Activated CD8-positive, alpha-beta T cell treated with anti-CD3 and anti-CD28 coated beads for 36 hours (primary cell): ENCODE data around the gene MYO9A. TPM values are rescaled to one million over a fixed set of nuclear protein-coding genes. Genes with fewer than 3 reads are reported as not detected.

Experiments
- ATAC-seq: fragments of 200-7000 bp; cut with Tn5 transposase; one replicate; pipeline ENCODE4 v1.10.0; 2021; ENCODE audit warnings: mild to moderate bottlenecking, moderate library complexity
- CTCF ChIA-PET: fragments of 350-600 bp; sonication (Branson Sonifier 250); formaldehyde crosslinking; loops from one replicate; lab custom pipeline; 2021; ENCODE audit warnings: antibody characterized with exemption; lab: Charles Lee
- POLR2A ChIA-PET: fragments of 350-600 bp; sonication (Branson Sonifier 250); formaldehyde crosslinking; loops from one replicate; lab custom pipeline; 2021; ENCODE audit warnings: antibody characterized with exemption; lab: Charles Lee
- DNase-seq: peaks from one replicate; pipeline ENCODE4 v3.0.0-alpha.2; 2020
- H3K27ac Mint-ChIP-seq: one replicate; pipeline ENCODE4 v1.8.0; 2021; ENCODE audit warnings: mild to moderate bottlenecking, mixed read lengths
- H3K27me3 Mint-ChIP-seq: one replicate; pipeline ENCODE4 v1.8.0; 2021; ENCODE audit warnings: mixed read lengths
- H3K36me3 Mint-ChIP-seq: one replicate; pipeline ENCODE4 v1.8.0; 2021; ENCODE audit warnings: low read depth, mixed read lengths
- H3K4me1 Mint-ChIP-seq: one replicate; pipeline ENCODE4 v1.8.0; 2021; ENCODE audit warnings: low read depth, mixed read lengths
- H3K4me3 Mint-ChIP-seq: one replicate; pipeline ENCODE4 v1.8.0; 2021; ENCODE audit warnings: mild to moderate bottlenecking, moderate library complexity, mixed read lengths
- H3K9me3 Mint-ChIP-seq: one replicate; pipeline ENCODE4 v1.8.0; 2021; ENCODE audit warnings: mixed read lengths
- CTCF ChIP-seq: fragments of 200-600 bp; IDR thresholded peaks from one replicate; pipeline ENCODE4 v1.8.0; 2022; ENCODE audit warnings: antibody characterized with exemption, mild to moderate bottlenecking
- intact Hi-C: fragments of 100-400 bp; cut with micrococcal nuclease; formaldehyde crosslinking; loops from one replicate; pipeline ENCODE4 v1.10.0; 2022
- total RNA-seq, 2 experiments: library from RNA; stranded (reverse); gene quantifications; one replicate each; pipeline ENCODE4 v1.2.3, GENCODE V29; 2021

MYO9A gene
- total RNA-seq, 2 experiments from 2014 or later, result 16.8 to 18.7 TPM

- H3K4me1 Mint-ChIP-seq, result peaks cover 7% of the 10 kb centered on the region
- CTCF ChIA-PET, result no interaction called here
- intact Hi-C loops, result no loop called here
Measured at GRCh38 chr15:72034859-72035650, 82.9 kb downstream of the MYO9A start.

DNA sequence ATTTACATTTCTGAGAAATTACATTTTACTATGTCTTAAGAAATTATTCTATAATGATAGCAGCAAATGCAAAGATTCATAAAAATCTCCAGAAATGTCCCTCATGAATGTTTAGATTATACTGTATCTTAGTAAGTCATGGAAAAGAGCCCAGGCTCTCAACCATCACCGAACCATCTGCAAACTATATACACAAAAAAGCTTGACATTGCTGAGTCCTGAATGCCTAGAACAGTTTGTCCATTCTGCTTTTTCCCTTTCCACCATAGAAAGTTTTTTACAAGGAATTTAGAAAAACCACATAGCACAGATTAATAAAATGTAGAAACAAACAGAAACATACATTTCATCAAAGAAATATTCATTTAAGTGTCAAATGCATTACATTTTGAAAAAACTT lies 83.6 kb downstream of the MYO9A start:
- H3K36me3 Mint-ChIP-seq, result peaks cover 13% of the 10 kb centered on the region
- intact Hi-C loops, result no loop called here
- no peak overlapping the region for H3K27ac Mint-ChIP-seq
- ATAC-seq (no peak), DNase-seq (no peak)
- CTCF ChIA-PET, result no interaction called here
- peaks cover 14% of the 10 kb centered on the region for H3K9me3 Mint-ChIP-seq
- no peaks in the 10 kb centered on the region for H3K27me3 Mint-ChIP-seq
- no peak overlapping the region for H3K4me3 Mint-ChIP-seq
- H3K4me1 Mint-ChIP-seq, result peaks cover 7% of the 10 kb centered on the region
- no peak for TF ChIP-seq CTCF
- POLR2A ChIA-PET, result no interaction called here

More at GRCh38 chr15:72034859-72035650, 82.9 kb downstream of the MYO9A start:
- TF ChIP-seq CTCF, result no peak
- Mint-ChIP-seq H3K9me3 (peaks cover 14% of the 10 kb centered on the region), H3K4me3 (no peak overlapping the region), H3K36me3 (peaks cover 13% of the 10 kb centered on the region), H3K27me3 (no peaks in the 10 kb centered on the region), H3K27ac (no peak overlapping the region)
- POLR2A ChIA-PET, result no interaction called here
- DNase-seq (no peak), ATAC-seq (no peak)

DNA sequence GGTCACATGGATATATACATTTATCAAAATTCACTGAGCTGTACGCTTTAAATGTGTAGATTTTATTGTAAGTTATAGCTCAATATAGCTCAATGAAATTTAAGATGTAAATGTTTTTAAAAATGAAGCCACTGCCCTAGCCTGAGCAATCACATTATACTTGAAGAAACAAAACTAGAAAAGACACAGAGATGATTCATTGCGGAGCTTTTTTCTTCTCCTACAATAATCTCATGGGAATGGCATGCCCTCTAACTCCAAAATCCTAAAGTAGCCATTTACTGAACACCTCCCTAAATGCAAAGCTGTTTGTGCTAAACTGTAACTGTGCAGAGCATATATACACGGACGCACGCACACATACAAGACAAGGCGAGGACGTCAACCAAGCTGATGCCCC lies 84.2 kb downstream of the MYO9A start:
- ATAC-seq (no peak), DNase-seq (no peak)
- no peaks in the 10 kb centered on the region for H3K27me3 Mint-ChIP-seq
- intact Hi-C loops, result no loop called here
- CTCF ChIA-PET, result interaction anchor here (0.7 to 0.9 kb wide), 2 partner anchors 11 to 16 kb away, joined by 3 to 4 read pairs; no protein-coding TSS in a partner anchor
- TF ChIP-seq CTCF, result no peak
- peaks cover 14% of the 10 kb centered on the region for H3K9me3 Mint-ChIP-seq
- H3K4me3 Mint-ChIP-seq, result no peak overlapping the region
- peaks cover 13% of the 10 kb centered on the region for H3K36me3 Mint-ChIP-seq
- POLR2A ChIA-PET, result no interaction called here
- no peak overlapping the region for H3K27ac Mint-ChIP-seq
- peaks cover 7% of the 10 kb centered on the region for H3K4me1 Mint-ChIP-seq

DNA sequence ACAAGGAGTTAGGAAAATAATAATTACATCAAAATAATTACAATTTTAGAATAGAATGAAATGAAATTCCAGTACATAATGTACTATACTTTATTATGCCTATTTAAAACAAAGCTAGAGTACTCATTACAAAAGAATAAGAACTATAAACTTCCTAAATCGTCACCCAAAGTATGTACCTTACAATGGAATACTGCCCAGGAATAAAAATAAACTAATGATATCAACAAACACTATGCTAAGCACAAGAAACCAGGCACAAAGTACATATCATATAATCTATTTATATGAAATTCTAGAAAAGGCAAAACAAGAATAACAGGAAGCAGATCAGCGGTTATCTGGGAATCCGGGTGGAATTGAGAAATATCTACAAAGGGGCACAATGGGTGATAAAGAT lies 84.7 kb downstream of the MYO9A start:
- H3K9me3 Mint-ChIP-seq, result peaks cover 11% of the 10 kb centered on the region
- intact Hi-C loops, result no loop called here

More for the DNA sequence above, 84.7 kb downstream of the MYO9A start:
- ChIA-PET CTCF (interaction anchor here (0.7 to 0.9 kb wide), 2 partner anchors 10 to 16 kb away, joined by 3 to 4 read pairs; no protein-coding TSS in a partner anchor), POLR2A (no interaction called here)
- H3K4me3 Mint-ChIP-seq, result no peak overlapping the region
- no peaks in the 10 kb centered on the region for H3K27me3 Mint-ChIP-seq
- H3K27ac Mint-ChIP-seq, result no peak overlapping the region
- TF ChIP-seq CTCF, result no peak
- ATAC-seq, result no peak
- H3K36me3 Mint-ChIP-seq, result peaks cover 9% of the 10 kb centered on the region
- DNase-seq, result no peak
- H3K4me1 Mint-ChIP-seq, result peaks cover 7% of the 10 kb centered on the region
